SK-N-SH treated with all-trans-retinoic acid at 6 μM for 48 hours (cell line): ENCODE measurements around the gene IRF5.

ENCODE experiments used
- ATAC-seq: fragments of 200-7000 bp; cut with Tn5 transposase; 3 replicates; pipeline ENCODE4 v1.9.1; 2020; ENCODE audit warnings: mild to moderate bottlenecking, moderate library complexity
- ARNTL ChIP-seq: fragments of 450-650 bp; formaldehyde crosslinking; IDR thresholded peaks from 2 replicates; pipeline ENCODE4 v1.5.0; 2020; ENCODE audit warnings: low read depth, mild to moderate bottlenecking, moderate library complexity, borderline replicate concordance
- BACH2 ChIP-seq: fragments of 250-450 bp; sonication (Bioruptor Pico); IDR thresholded peaks from 2 replicates; pipeline ENCODE4 v1.9.0; 2021; ENCODE audit warnings: mild to moderate bottlenecking, borderline replicate concordance
- CREB5 ChIP-seq: fragments of 250-450 bp; sonication (Bioruptor Pico); IDR thresholded peaks from 2 replicates; pipeline ENCODE4 v1.5.1; 2020; ENCODE audit warnings: low read depth, mild to moderate bottlenecking, moderate library complexity
- CSDC2 ChIP-seq: fragments of 250-450 bp; sonication (Bioruptor Pico); IDR thresholded peaks from 2 replicates; pipeline ENCODE4 v1.5.0; 2020; ENCODE audit warnings: mild to moderate bottlenecking, moderate library complexity
- CSRNP3 ChIP-seq: fragments of 250-450 bp; sonication (Bioruptor Pico); IDR thresholded peaks from 2 replicates; pipeline ENCODE4 v1.5.1; 2021; ENCODE audit warnings: mild to moderate bottlenecking, moderate library complexity
- ESRRG ChIP-seq: fragments of 250-450 bp; sonication (Bioruptor Pico); IDR thresholded peaks from 2 replicates; pipeline ENCODE4 v1.6.1; 2021; ENCODE audit warnings: mild to moderate bottlenecking
- ISL1 ChIP-seq: fragments of 250-450 bp; sonication (Bioruptor Pico); IDR thresholded peaks from 2 replicates; pipeline ENCODE4 v2.1.2; 2022; ENCODE audit warnings: mild to moderate bottlenecking, moderate library complexity
- OSR1 ChIP-seq: fragments of 250-450 bp; sonication (Bioruptor Pico); IDR thresholded peaks from 2 replicates; pipeline ENCODE4 v1.8.0; 2022; ENCODE audit warnings: moderate library complexity, mild to moderate bottlenecking, inconsistent platforms
- PPARA ChIP-seq: fragments of 250-450 bp; sonication (Bioruptor Pico); IDR thresholded peaks from 2 replicates; pipeline ENCODE4 v1.5.0; 2020; ENCODE audit warnings: mild to moderate bottlenecking, borderline replicate concordance
- SNAI2 ChIP-seq: fragments of 250-450 bp; sonication (Bioruptor Pico); IDR thresholded peaks from 2 replicates; pipeline ENCODE4 v1.5.0; 2020; ENCODE audit warnings: mild to moderate bottlenecking, moderate library complexity
- TCF4 ChIP-seq: fragments of 250-450 bp; sonication (Bioruptor Pico); IDR thresholded peaks from 2 replicates; pipeline ENCODE4 v1.8.0; 2021; ENCODE audit warnings: mild to moderate bottlenecking, moderate library complexity, borderline replicate concordance
- TOX ChIP-seq: fragments of 250-450 bp; sonication (Bioruptor Pico); IDR thresholded peaks from 2 replicates; pipeline ENCODE4 v1.8.0; 2021; ENCODE audit warnings: mild to moderate bottlenecking, moderate library complexity, borderline replicate concordance
- TSHZ2 ChIP-seq: fragments of 250-450 bp; sonication (Bioruptor Pico); IDR thresholded peaks from 2 replicates; pipeline ENCODE4 v1.5.0; 2020; ENCODE audit warnings: mild to moderate bottlenecking, moderate library complexity
- ZC3H10 ChIP-seq: fragments of 250-450 bp; sonication (Bioruptor Pico); IDR thresholded peaks from 2 replicates; pipeline ENCODE4 v1.5.1; 2021; ENCODE audit warnings: mild to moderate bottlenecking, moderate library complexity
- ZFP3 ChIP-seq: fragments of 250-450 bp; sonication (Bioruptor Pico); IDR thresholded peaks from 2 replicates; pipeline ENCODE4 v1.5.0; 2020; ENCODE audit warnings: mild to moderate bottlenecking, moderate library complexity
- ZFP30 ChIP-seq: fragments of 450-650 bp; formaldehyde crosslinking; IDR thresholded peaks from 2 replicates; pipeline ENCODE4 v1.5.0; 2022; ENCODE audit warnings: mild to moderate bottlenecking, moderate library complexity
- ZNF565 ChIP-seq: fragments of 450-650 bp; formaldehyde crosslinking; conservative IDR thresholded peaks from 2 replicates; pipeline ENCODE4 v1.5.0; 2020; ENCODE audit warnings: low read depth, mild to moderate bottlenecking, moderate library complexity
- ZNF70 ChIP-seq: fragments of 450-650 bp; formaldehyde crosslinking; IDR thresholded peaks from 2 replicates; pipeline ENCODE4 v1.5.0; 2020; ENCODE audit warnings: mild to moderate bottlenecking, moderate library complexity
- ZNF8 ChIP-seq: fragments of 450-650 bp; formaldehyde crosslinking; IDR thresholded peaks from 2 replicates; pipeline ENCODE4 v1.5.0; 2020; ENCODE audit warnings: mild to moderate bottlenecking, moderate library complexity
- TF ChIP-seq, protein P1 (sequence below): fragments of 250-450 bp; sonication (Bioruptor Pico); IDR thresholded peaks from 2 replicates; pipeline ENCODE4 v1.8.0; 2021; ENCODE audit warnings: low read depth, mild to moderate bottlenecking, moderate library complexity, borderline replicate concordance
- TF ChIP-seq, protein P2 (sequence below): fragments of 250-450 bp; sonication (Bioruptor Pico); IDR thresholded peaks from 2 replicates; pipeline ENCODE4 v1.8.0; 2020; ENCODE audit warnings: mild to moderate bottlenecking, moderate library complexity, borderline replicate concordance

The IRF5 gene

GRCh38 chr7:128920913-128921582 is 16.7 kb upstream of the IRF5 start:
- no peak for ATAC-seq
- TF ChIP-seq ZC3H10 (no peak), ZNF565 (CRISPR knock-in tag) (no peak), ZNF70 (CRISPR knock-in tag) (no peak)

- no peak for TF ChIP-seq TOX (CRISPR knock-in tag)
- TF ChIP-seq ZFP30 (CRISPR knock-in tag): no peak
- TF ChIP-seq ZNF8: no peak
- TF ChIP-seq TSHZ2 (CRISPR knock-in tag): no peak
- TF ChIP-seq CREB5 (CRISPR knock-in tag): no peak
- no peak for TF ChIP-seq ZFP3 (CRISPR knock-in tag)
- TF ChIP-seq, protein P1, sequence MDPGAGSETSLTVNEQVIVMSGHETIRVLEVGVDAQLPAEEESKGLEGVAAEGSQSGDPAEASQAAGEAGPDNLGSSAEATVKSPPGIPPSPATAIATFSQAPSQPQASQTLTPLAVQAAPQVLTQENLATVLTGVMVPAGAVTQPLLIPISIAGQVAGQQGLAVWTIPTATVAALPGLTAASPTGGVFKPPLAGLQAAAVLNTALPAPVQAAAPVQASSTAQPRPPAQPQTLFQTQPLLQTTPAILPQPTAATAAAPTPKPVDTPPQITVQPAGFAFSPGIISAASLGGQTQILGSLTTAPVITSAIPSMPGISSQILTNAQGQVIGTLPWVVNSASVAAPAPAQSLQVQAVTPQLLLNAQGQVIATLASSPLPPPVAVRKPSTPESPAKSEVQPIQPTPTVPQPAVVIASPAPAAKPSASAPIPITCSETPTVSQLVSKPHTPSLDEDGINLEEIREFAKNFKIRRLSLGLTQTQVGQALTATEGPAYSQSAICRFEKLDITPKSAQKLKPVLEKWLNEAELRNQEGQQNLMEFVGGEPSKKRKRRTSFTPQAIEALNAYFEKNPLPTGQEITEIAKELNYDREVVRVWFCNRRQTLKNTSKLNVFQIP (CRISPR knock-in tag): no peak
- TF ChIP-seq ARNTL (CRISPR knock-in tag): no peak
- TF ChIP-seq ZNF70 (CRISPR knock-in tag): no peak
- TF ChIP-seq OSR1 (CRISPR knock-in tag): no peak
- TF ChIP-seq ISL1 (CRISPR knock-in tag): no peak
- no peak for TF ChIP-seq ZC3H10
- TF ChIP-seq BACH2 (CRISPR knock-in tag): no peak
- no peak for TF ChIP-seq CSDC2 (CRISPR knock-in tag)
- no peak for TF ChIP-seq ZNF565 (CRISPR knock-in tag)
- no peak for TF ChIP-seq ESRRG (CRISPR knock-in tag)
- TF ChIP-seq TCF4 (CRISPR knock-in tag): no peak
- TF ChIP-seq PPARA: no peak
- no peak for TF ChIP-seq SNAI2 (CRISPR knock-in tag)
- TF ChIP-seq, protein P2, sequence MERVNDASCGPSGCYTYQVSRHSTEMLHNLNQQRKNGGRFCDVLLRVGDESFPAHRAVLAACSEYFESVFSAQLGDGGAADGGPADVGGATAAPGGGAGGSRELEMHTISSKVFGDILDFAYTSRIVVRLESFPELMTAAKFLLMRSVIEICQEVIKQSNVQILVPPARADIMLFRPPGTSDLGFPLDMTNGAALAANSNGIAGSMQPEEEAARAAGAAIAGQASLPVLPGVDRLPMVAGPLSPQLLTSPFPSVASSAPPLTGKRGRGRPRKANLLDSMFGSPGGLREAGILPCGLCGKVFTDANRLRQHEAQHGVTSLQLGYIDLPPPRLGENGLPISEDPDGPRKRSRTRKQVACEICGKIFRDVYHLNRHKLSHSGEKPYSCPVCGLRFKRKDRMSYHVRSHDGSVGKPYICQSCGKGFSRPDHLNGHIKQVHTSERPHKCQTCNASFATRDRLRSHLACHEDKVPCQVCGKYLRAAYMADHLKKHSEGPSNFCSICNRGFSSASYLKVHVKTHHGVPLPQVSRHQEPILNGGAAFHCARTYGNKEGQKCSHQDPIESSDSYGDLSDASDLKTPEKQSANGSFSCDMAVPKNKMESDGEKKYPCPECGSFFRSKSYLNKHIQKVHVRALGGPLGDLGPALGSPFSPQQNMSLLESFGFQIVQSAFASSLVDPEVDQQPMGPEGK: no peak
- no peak for ATAC-seq
Measured at GRCh38 chr7:128921866-128922440, 15.8 kb upstream of the IRF5 start.

GRCh38 chr7:128922496-128923410 is 15.0 kb upstream of the IRF5 start:
- no peak for ATAC-seq
- TF ChIP-seq BACH2 (CRISPR knock-in tag): no peak
- TF ChIP-seq ARNTL (CRISPR knock-in tag): no peak
- no peak for TF ChIP-seq ZNF8
- TF ChIP-seq CSRNP3 (CRISPR knock-in tag): no peak
- no peak for TF ChIP-seq TSHZ2 (CRISPR knock-in tag)
- no peak for TF ChIP-seq SNAI2 (CRISPR knock-in tag)
- no peak for TF ChIP-seq ZNF70 (CRISPR knock-in tag)
- no peak for TF ChIP-seq ZFP30 (CRISPR knock-in tag)
